SK-N-SH (cell line): Measurements from ENCODE around the gene ANP32A. TPM values are rescaled to one million over a fixed set of nuclear protein-coding genes. Genes with fewer than 3 reads are reported as not detected.

Source experiments
- CTCF ChIA-PET: fragments of 300-600, 350-600 bp; formaldehyde crosslinking; extraction: SDS; loops from one replicate; lab custom pipeline; 2021; lab: Yijun Ruan, JAX
- POLR2A ChIA-PET: fragments of 350-600 bp; sonication (Branson Sonifier 250); formaldehyde crosslinking; extraction: SDS; loops from one replicate; lab custom pipeline; 2020; ENCODE audit warnings: antibody characterized with exemption, inconsistent platforms; lab: Yijun Ruan, JAX
- DNase-seq: peaks from one replicate; pipeline ENCODE4 v3.0.0; 2012
- H2AFZ ChIP-seq: fragments of 200-600 bp; sonication (generic); 2 replicates; pipeline ENCODE4 v1.8.1; 2016; ENCODE audit warnings: antibody characterized with exemption, mild to moderate bottlenecking, low read depth
- H3F3A ChIP-seq: fragments of 200-600 bp; sonication (generic); replicated peaks from 2 replicates; pipeline ENCODE3; 2016; ENCODE audit warnings: antibody characterized with exemption, mild to moderate bottlenecking; ENCODE audit not compliant: insufficient read depth
- H3K27ac ChIP-seq, 2 experiments: fragments of 200-500 bp in 1 of 2; fragments of 200-600 bp in 1 of 2; sonication (Bioruptor generic) in 1 of 2; sonication (generic), shearing (Covaris generic) in 1 of 2; 2 replicates each; pipeline versions ENCODE4 v1.5.1 to v1.6.1; 2014 to 2016; ENCODE audit warnings: low read depth in 2 of 2, inconsistent platforms in 1 of 2, low read length in 1 of 2, mild to moderate bottlenecking in 1 of 2, mixed read lengths in 1 of 2
- H3K27me3 ChIP-seq: fragments of 200-600 bp; sonication (generic), shearing (Covaris generic); 2 replicates; pipeline ENCODE4 v1.6.1; 2016; ENCODE audit warnings: mixed run types; ENCODE audit not compliant: insufficient read depth
- H3K36me3 ChIP-seq, 2 experiments: fragments of 200-500 bp in 1 of 2; fragments of 200-600 bp in 1 of 2; sonication (Bioruptor generic) in 1 of 2; sonication (generic) in 1 of 2; replicated peaks in 1 of 2; 2 replicates each; pipeline versions ENCODE3 to v1.5.1; 2014 to 2016; ENCODE audit warnings: low read length in 1 of 2, mild to moderate bottlenecking in 1 of 2; ENCODE audit not compliant: insufficient read depth in 2 of 2, control insufficient read depth in 1 of 2
- H3K4me1 ChIP-seq, 2 experiments: fragments of 200-500 bp in 1 of 2; fragments of 200-600 bp in 1 of 2; sonication (Bioruptor generic) in 1 of 2; sonication (generic), shearing (Covaris generic) in 1 of 2; 2 replicates each; pipeline versions ENCODE4 v1.5.1 to v1.6.1; 2014 to 2016; ENCODE audit warnings: low read depth in 1 of 2, low read length in 1 of 2, mixed run types in 1 of 2; ENCODE audit not compliant: insufficient read depth in 2 of 2, control insufficient read depth in 1 of 2
- H3K4me2 ChIP-seq: fragments of 200-600 bp; sonication (generic), shearing (Covaris generic); 2 replicates; pipeline ENCODE4 v1.6.1; 2017; ENCODE audit warnings: mixed run types
- H3K4me3 ChIP-seq, 2 experiments: fragments of 200-500 bp in 1 of 2; fragments of 200-600 bp in 1 of 2; sonication (Bioruptor generic) in 1 of 2; sonication (generic), shearing (Covaris generic) in 1 of 2; 2 replicates each; pipeline versions ENCODE4 v1.5.1 to v1.8.1; 2014 to 2016; ENCODE audit warnings: low read depth in 2 of 2, inconsistent platforms in 1 of 2, low read length in 1 of 2, mild to moderate bottlenecking in 1 of 2, mixed read lengths in 1 of 2, moderate library complexity in 1 of 2
- H3K79me2 ChIP-seq: fragments of 200-600 bp; sonication (generic); 2 replicates; pipeline ENCODE4 v1.8.1; 2017; ENCODE audit warnings: mild to moderate bottlenecking; ENCODE audit not compliant: insufficient read depth
- H3K9ac ChIP-seq: fragments of 200-600 bp; sonication (generic); 2 replicates; pipeline ENCODE4 v1.6.1; 2017; ENCODE audit warnings: mixed run types
- H3K9me2 ChIP-seq: fragments of 200-600 bp; sonication (generic); 2 replicates; pipeline ENCODE4 v1.6.1; 2017; ENCODE audit warnings: mixed run types
- H3K9me3 ChIP-seq: fragments of 200-600 bp; sonication (generic); 2 replicates; pipeline ENCODE4 v1.6.1; 2017; ENCODE audit warnings: mixed run types, mild to moderate bottlenecking, moderate library complexity
- H4K20me1 ChIP-seq: fragments of 200-600 bp; sonication (generic); 2 replicates; pipeline ENCODE4 v1.6.1; 2017; ENCODE audit warnings: mild to moderate bottlenecking, mixed run types; ENCODE audit not compliant: insufficient read depth
- CTCF ChIP-seq: fragments of 200-600 bp; sonication (generic); IDR thresholded peaks from 2 replicates; pipeline ENCODE4 v1.6.1; 2017; ENCODE audit warnings: antibody characterized with exemption, mild to moderate bottlenecking, moderate library complexity
- ELF1 ChIP-seq: IDR thresholded peaks from 2 replicates; pipeline ENCODE4 v1.4.0; 2012
- FOSL2 ChIP-seq: IDR thresholded peaks from 2 replicates; pipeline ENCODE4 v1.4.0; 2012; ENCODE audit warnings: low read depth, mild to moderate bottlenecking, moderate library complexity, borderline replicate concordance
- FOXJ3 ChIP-seq: sonication (generic); formaldehyde crosslinking; IDR thresholded peaks from 2 replicates; pipeline ENCODE4 v1.5.1; 2020; ENCODE audit warnings: mild to moderate bottlenecking, missing genetic modification reagents
- JUND ChIP-seq: IDR thresholded peaks from 2 replicates; pipeline ENCODE4 v1.4.0; 2012
- POLR2AphosphoS5 ChIP-seq: IDR thresholded peaks from 2 replicates; pipeline ENCODE4 v1.6.1; 2012; ENCODE audit warnings: low read depth, low read length
- RAD21 ChIP-seq: IDR thresholded peaks from 2 replicates; pipeline ENCODE4 v1.6.1; 2012; ENCODE audit warnings: mild to moderate bottlenecking, low read length
- RCOR1 ChIP-seq: fragments of 150-350 bp; IDR thresholded peaks from 2 replicates; pipeline ENCODE4 v1.6.1; 2017; ENCODE audit warnings: antibody characterized with exemption, low read length
- REST ChIP-seq: IDR thresholded peaks from 2 replicates; pipeline ENCODE4 v1.6.1; 2012; ENCODE audit warnings: mild to moderate bottlenecking, low read depth, low read length, moderate library complexity
- TEAD4 ChIP-seq: IDR thresholded peaks from 2 replicates; pipeline ENCODE4 v1.4.0; 2012; ENCODE audit warnings: mild to moderate bottlenecking, borderline replicate concordance; ENCODE audit not compliant: insufficient read depth
- YY1 ChIP-seq: IDR thresholded peaks from 2 replicates; pipeline ENCODE4 v1.4.0; 2012; ENCODE audit warnings: low read depth, mild to moderate bottlenecking
- WGBS: methylation state at CpG from one replicate; pipeline ENCODE4 v1.1.6; 2017; ENCODE audit warnings: low lambda C conversion rate; 5-methylcytosine and 5-hydroxymethylcytosine counted together
- polyA plus RNA-seq, 3 experiments: library from polyadenylated mRNA; depleted of rRNA; stranded (reverse); fragments of >200 nt; gene quantifications; 2 replicates each; pipeline ENCODE4 v1.2.3, GENCODE V29; 2012

ANP32A gene
- polyA plus RNA-seq, 1 of the 3 experiments (the other 2 are of a cell fraction), result 58.4 TPM

- no peak for TF ChIP-seq ELF1
Observed at GRCh38 chr15:68809517-68809916, 11.2 kb downstream of the ANP32A start (continued).

- DNase-seq, result no peak
- 76% methylated on average over 5 of the region's 5 CpGs for WGBS
- POLR2A ChIA-PET, result no interaction called here
Observed at GRCh38 chr15:68808770-68809169, 11.9 kb downstream of the ANP32A start.

More at GRCh38 chr15:68808770-68809169, 11.9 kb downstream of the ANP32A start:
- no peak for TF ChIP-seq CTCF
- TF ChIP-seq RCOR1, result no peak
- no peak for TF ChIP-seq YY1
- no peak for TF ChIP-seq ELF1
- no peak for TF ChIP-seq FOXJ3
- TF ChIP-seq TEAD4, result no peak
- no peak for TF ChIP-seq REST
- TF ChIP-seq FOSL2, result no peak
- no peak for TF ChIP-seq JUND
- TF ChIP-seq RAD21, result no peak
- TF ChIP-seq POLR2AphosphoS5, result no peak
- TF ChIP-seq, all 33 proteins: peak for 0
- H3K9me2 ChIP-seq, result no peaks in the 10 kb centered on the region
- peaks cover 10 to 64% of the 10 kb centered on the region in 2 experiments; a peak in 3 of 4 replicates for H3K4me1 ChIP-seq
- no peak overlapping the region for H3K4me2 ChIP-seq
- H3F3A ChIP-seq, result no peaks in the 10 kb centered on the region
- H2AFZ ChIP-seq, result no peak overlapping the region
- H3K36me3 ChIP-seq, result peaks cover 3 to 7% of the 10 kb centered on the region in 2 experiments
- H3K9ac ChIP-seq, result no peak overlapping the region
- H3K4me3 ChIP-seq, result no peak overlapping the region
- CTCF ChIA-PET, result interaction anchor here (0.5 to 2.5 kb wide), 2 partner anchors 8 to 38 kb away, joined by 3 to 12 read pairs; no protein-coding TSS in a partner anchor
- no peaks in the 10 kb centered on the region for H3K9me3 ChIP-seq
- H3K27ac ChIP-seq, result no peak overlapping the region
- H3K27me3 ChIP-seq, result no peaks in the 10 kb centered on the region
- peaks cover 88% of the 10 kb centered on the region for H4K20me1 ChIP-seq
- peaks cover 100% of the 10 kb centered on the region for H3K79me2 ChIP-seq
